WTC11 (cell line): ENCODE measurements around the gene ZNF264. TPM values are rescaled to one million over a fixed set of nuclear protein-coding genes. Genes with fewer than 3 reads are reported as not detected.
A peak's percentile ranks its signal among the peaks of the same experiment; 100 is the strongest.

ENCODE experiments used
- ATAC-seq: fragments of 200-7000 bp; cut with Tn5 transposase; 2 replicates; pipeline ENCODE4 v1.10.0; 2021; ENCODE audit warnings: mild to moderate bottlenecking, moderate library complexity
- CTCF ChIA-PET: fragments of 300-600 bp; sonication (Branson Sonifier 250); formaldehyde crosslinking; loops from one replicate; lab custom pipeline; 2021; ENCODE audit warnings: antibody characterized with exemption; lab: Charles Lee
- POLR2A ChIA-PET: fragments of 350-600 bp; sonication (Branson Sonifier 250); formaldehyde crosslinking; loops from one replicate; lab custom pipeline; 2021; ENCODE audit warnings: antibody characterized with exemption; lab: Charles Lee
- DNase-seq: peaks from one replicate; pipeline ENCODE4 v3.0.0; 2021; ENCODE audit warnings: low spot score
- H3K27ac Mint-ChIP-seq: 2 replicates; pipeline ENCODE4 v1.8.0; 2021; ENCODE audit warnings: mixed read lengths
- H3K27me3 Mint-ChIP-seq: 2 replicates; pipeline ENCODE4 v1.8.0; 2021; ENCODE audit warnings: low read depth, mild to moderate bottlenecking, moderate library complexity, mixed read lengths
- H3K36me3 Mint-ChIP-seq: 2 replicates; pipeline ENCODE4 v1.8.0; 2021; ENCODE audit warnings: mixed read lengths
- H3K4me1 Mint-ChIP-seq: 2 replicates; pipeline ENCODE4 v1.8.0; 2022; ENCODE audit warnings: mixed read lengths
- H3K4me3 Mint-ChIP-seq: 2 replicates; pipeline ENCODE4 v1.8.0; 2021; ENCODE audit warnings: mild to moderate bottlenecking, moderate library complexity, mixed read lengths
- H3K9me3 Mint-ChIP-seq: 2 replicates; pipeline ENCODE4 v1.8.0; 2021; ENCODE audit warnings: mixed read lengths
- CBFB ChIP-seq: sonication (generic); formaldehyde crosslinking; IDR thresholded peaks from 2 replicates; pipeline ENCODE4 v1.8.1; 2022; ENCODE audit warnings: mild to moderate bottlenecking, low read depth, missing genetic modification reagents
- ETV6 ChIP-seq: sonication (generic); formaldehyde crosslinking; IDR thresholded peaks from 2 replicates; pipeline ENCODE4 v1.8.1; 2022; ENCODE audit warnings: mild to moderate bottlenecking, missing genetic modification reagents
- FOXP4 ChIP-seq: sonication (generic); formaldehyde crosslinking; IDR thresholded peaks from 2 replicates; pipeline ENCODE4 v1.8.0; 2022; ENCODE audit warnings: mild to moderate bottlenecking, missing genetic modification reagents
- GTF2I ChIP-seq: fragments of 250-450 bp; sonication (Bioruptor Pico); conservative IDR thresholded peaks from 2 replicates; pipeline ENCODE4 v1.4.0; 2021; ENCODE audit warnings: mild to moderate bottlenecking
- HMGXB4 ChIP-seq: sonication (generic); formaldehyde crosslinking; IDR thresholded peaks from 2 replicates; pipeline ENCODE4 v1.8.1; 2023; ENCODE audit warnings: mild to moderate bottlenecking, moderate library complexity, missing genetic modification reagents
- IRF2 ChIP-seq: sonication (generic); formaldehyde crosslinking; IDR thresholded peaks from 2 replicates; pipeline ENCODE4 v1.8.0; 2022; ENCODE audit warnings: low read depth, missing genetic modification reagents, borderline replicate concordance
- MYBL2 ChIP-seq: sonication (generic); formaldehyde crosslinking; IDR thresholded peaks from 2 replicates; pipeline ENCODE4 v1.8.1; 2023; ENCODE audit warnings: mild to moderate bottlenecking, moderate library complexity, missing genetic modification reagents
- NR3C1 ChIP-seq: sonication (generic); formaldehyde crosslinking; conservative IDR thresholded peaks from 2 replicates; pipeline ENCODE4 v1.8.1; 2023; ENCODE audit warnings: low read depth, mild to moderate bottlenecking, missing genetic modification reagents
- RELA ChIP-seq: sonication (generic); formaldehyde crosslinking; IDR thresholded peaks from 2 replicates; pipeline ENCODE4 v1.8.1; 2022; ENCODE audit warnings: missing genetic modification reagents, mild to moderate bottlenecking, borderline replicate concordance
- ZBTB21 ChIP-seq: sonication (generic); formaldehyde crosslinking; IDR thresholded peaks from 2 replicates; pipeline ENCODE4 v1.8.1; 2023; ENCODE audit warnings: mild to moderate bottlenecking, missing genetic modification reagents, borderline replicate concordance
- ZNF263 ChIP-seq: sonication (generic); formaldehyde crosslinking; IDR thresholded peaks from 2 replicates; pipeline ENCODE4 v1.8.1; 2022; ENCODE audit warnings: low read depth, mild to moderate bottlenecking, moderate library complexity, missing genetic modification reagents
- ZNF416 ChIP-seq: fragments of 250-450 bp; sonication (Bioruptor Pico); IDR thresholded peaks from 2 replicates; pipeline ENCODE4 v1.9.0; 2021; ENCODE audit warnings: mild to moderate bottlenecking, inconsistent platforms
- ZNF423 ChIP-seq: fragments of 250-450 bp; sonication (Bioruptor Pico); IDR thresholded peaks from 2 replicates; pipeline ENCODE4 v2.1.2; 2022; ENCODE audit warnings: mild to moderate bottlenecking, moderate library complexity
- ZNF671 ChIP-seq: fragments of 250-450 bp; sonication (Bioruptor Pico); IDR thresholded peaks from 2 replicates; pipeline ENCODE4 v1.8.0; 2021; ENCODE audit warnings: mild to moderate bottlenecking
- total RNA-seq: library from RNA; stranded (reverse); gene quantifications from 3 replicates; pipeline ENCODE4 v1.2.3, GENCODE V29; 2021
- TF ChIP-seq, protein P1 (sequence below): sonication (generic); formaldehyde crosslinking; IDR thresholded peaks from 2 replicates; pipeline ENCODE4 v1.8.1; 2023; ENCODE audit warnings: mild to moderate bottlenecking, missing genetic modification reagents, moderate library complexity
- TF ChIP-seq, protein P2 (sequence below): sonication (generic); formaldehyde crosslinking; IDR thresholded peaks from 2 replicates; pipeline ENCODE4 v1.8.1; 2023; ENCODE audit warnings: mild to moderate bottlenecking, missing genetic modification reagents
- TF ChIP-seq, protein P3 (sequence below): sonication (generic); formaldehyde crosslinking; IDR thresholded peaks from 2 replicates; pipeline ENCODE4 v1.8.0; 2022; ENCODE audit warnings: mild to moderate bottlenecking, missing genetic modification reagents
- TF ChIP-seq, protein P4 (sequence below): sonication (generic); formaldehyde crosslinking; conservative IDR thresholded peaks from 2 replicates; pipeline ENCODE4 v1.8.1; 2022; ENCODE audit warnings: mild to moderate bottlenecking, missing genetic modification reagents
- TF ChIP-seq, protein P5 (sequence below): sonication (generic); formaldehyde crosslinking; IDR thresholded peaks from 2 replicates; pipeline ENCODE4 v1.8.1; 2023; ENCODE audit warnings: mild to moderate bottlenecking, missing genetic modification reagents
- TF ChIP-seq, protein P6 (sequence below): fragments of 250-450 bp; sonication (Bioruptor Pico); IDR thresholded peaks from 2 replicates; pipeline ENCODE4 v1.9.0; 2021; ENCODE audit warnings: mild to moderate bottlenecking

The ZNF264 gene
- total RNA-seq, 1 experiment from 2014 or later, result 27.0 TPM

DNA sequence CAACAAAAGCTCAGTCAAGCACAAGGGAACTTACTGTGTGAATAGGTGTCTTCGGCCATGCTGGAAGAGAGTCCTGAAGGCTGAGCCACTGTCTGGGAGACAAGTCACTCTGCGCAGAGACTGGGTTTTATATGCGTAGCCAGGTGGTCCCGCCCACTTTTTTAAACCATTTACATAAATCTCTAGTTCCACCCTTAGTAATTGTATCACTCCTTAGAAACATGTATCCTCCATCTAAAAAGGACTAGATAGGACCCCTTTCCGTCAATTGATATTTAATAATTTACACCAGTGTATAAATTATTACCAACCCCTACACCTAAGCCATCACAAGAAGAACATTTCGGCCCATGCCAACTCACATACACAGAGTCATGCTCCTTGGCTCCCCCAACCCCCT lies 23.9 kb upstream of the ZNF264 start, which contains the start of gene DUXA (continued):
- no peak for TF ChIP-seq ZBTB21
- TF ChIP-seq, protein P1, sequence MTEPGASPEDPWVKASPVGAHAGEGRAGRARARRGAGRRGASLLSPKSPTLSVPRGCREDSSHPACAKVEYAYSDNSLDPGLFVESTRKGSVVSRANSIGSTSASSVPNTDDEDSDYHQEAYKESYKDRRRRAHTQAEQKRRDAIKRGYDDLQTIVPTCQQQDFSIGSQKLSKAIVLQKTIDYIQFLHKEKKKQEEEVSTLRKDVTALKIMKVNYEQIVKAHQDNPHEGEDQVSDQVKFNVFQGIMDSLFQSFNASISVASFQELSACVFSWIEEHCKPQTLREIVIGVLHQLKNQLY (CRISPR knock-in tag), result no peak
- no peak for TF ChIP-seq ZNF423 (CRISPR knock-in tag)
- TF ChIP-seq ZNF416, result no peak

- CTCF ChIA-PET, result no interaction called here
- DNase-seq (peak; percentile 12), ATAC-seq (no peak)
- H3K27ac Mint-ChIP-seq, result no peak overlapping the region
- TF ChIP-seq, protein P2, sequence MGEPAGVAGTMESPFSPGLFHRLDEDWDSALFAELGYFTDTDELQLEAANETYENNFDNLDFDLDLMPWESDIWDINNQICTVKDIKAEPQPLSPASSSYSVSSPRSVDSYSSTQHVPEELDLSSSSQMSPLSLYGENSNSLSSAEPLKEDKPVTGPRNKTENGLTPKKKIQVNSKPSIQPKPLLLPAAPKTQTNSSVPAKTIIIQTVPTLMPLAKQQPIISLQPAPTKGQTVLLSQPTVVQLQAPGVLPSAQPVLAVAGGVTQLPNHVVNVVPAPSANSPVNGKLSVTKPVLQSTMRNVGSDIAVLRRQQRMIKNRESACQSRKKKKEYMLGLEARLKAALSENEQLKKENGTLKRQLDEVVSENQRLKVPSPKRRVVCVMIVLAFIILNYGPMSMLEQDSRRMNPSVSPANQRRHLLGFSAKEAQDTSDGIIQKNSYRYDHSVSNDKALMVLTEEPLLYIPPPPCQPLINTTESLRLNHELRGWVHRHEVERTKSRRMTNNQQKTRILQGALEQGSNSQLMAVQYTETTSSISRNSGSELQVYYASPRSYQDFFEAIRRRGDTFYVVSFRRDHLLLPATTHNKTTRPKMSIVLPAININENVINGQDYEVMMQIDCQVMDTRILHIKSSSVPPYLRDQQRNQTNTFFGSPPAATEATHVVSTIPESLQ (CRISPR knock-in tag), result no peak
- TF ChIP-seq NR3C1 (CRISPR knock-in tag) (no peak), CBFB (CRISPR knock-in tag) (no peak), MYBL2 (no peak), GTF2I (CRISPR knock-in tag) (no peak), ETV6 (CRISPR knock-in tag) (no peak), RELA (no peak), IRF2 (CRISPR knock-in tag) (no peak), FOXP4 (CRISPR knock-in tag) (no peak), ZNF263 (CRISPR knock-in tag) (no peak), HMGXB4 (CRISPR knock-in tag) (no peak), ZNF671 (CRISPR knock-in tag) (no peak)
- TF ChIP-seq, protein P3, sequence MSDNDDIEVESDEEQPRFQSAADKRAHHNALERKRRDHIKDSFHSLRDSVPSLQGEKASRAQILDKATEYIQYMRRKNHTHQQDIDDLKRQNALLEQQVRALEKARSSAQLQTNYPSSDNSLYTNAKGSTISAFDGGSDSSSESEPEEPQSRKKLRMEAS, result no peak
- TF ChIP-seq, protein P4, sequence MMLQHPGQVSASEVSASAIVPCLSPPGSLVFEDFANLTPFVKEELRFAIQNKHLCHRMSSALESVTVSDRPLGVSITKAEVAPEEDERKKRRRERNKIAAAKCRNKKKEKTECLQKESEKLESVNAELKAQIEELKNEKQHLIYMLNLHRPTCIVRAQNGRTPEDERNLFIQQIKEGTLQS, result no peak
- TF ChIP-seq, protein P5, sequence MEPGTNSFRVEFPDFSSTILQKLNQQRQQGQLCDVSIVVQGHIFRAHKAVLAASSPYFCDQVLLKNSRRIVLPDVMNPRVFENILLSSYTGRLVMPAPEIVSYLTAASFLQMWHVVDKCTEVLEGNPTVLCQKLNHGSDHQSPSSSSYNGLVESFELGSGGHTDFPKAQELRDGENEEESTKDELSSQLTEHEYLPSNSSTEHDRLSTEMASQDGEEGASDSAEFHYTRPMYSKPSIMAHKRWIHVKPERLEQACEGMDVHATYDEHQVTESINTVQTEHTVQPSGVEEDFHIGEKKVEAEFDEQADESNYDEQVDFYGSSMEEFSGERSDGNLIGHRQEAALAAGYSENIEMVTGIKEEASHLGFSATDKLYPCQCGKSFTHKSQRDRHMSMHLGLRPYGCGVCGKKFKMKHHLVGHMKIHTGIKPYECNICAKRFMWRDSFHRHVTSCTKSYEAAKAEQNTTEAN, result no peak
- TF ChIP-seq, protein P6, sequence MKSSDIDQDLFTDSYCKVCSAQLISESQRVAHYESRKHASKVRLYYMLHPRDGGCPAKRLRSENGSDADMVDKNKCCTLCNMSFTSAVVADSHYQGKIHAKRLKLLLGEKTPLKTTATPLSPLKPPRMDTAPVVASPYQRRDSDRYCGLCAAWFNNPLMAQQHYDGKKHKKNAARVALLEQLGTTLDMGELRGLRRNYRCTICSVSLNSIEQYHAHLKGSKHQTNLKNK (CRISPR knock-in tag), result no peak
- peaks cover 38% of the 10 kb centered on the region for H3K36me3 Mint-ChIP-seq
- H3K4me1 Mint-ChIP-seq, result no peaks in the 10 kb centered on the region
- peak overlapping the region; percentile 41; the same call in 1 of the 2 replicates for H3K4me3 Mint-ChIP-seq
- POLR2A ChIA-PET, result no interaction called here
- peaks cover 65% of the 10 kb centered on the region for H3K9me3 Mint-ChIP-seq
- peaks cover 13% of the 10 kb centered on the region for H3K27me3 Mint-ChIP-seq
These were observed 19.7 kb upstream of the ZNF264 start for GRCh38 chr19:57171551-57172081.
